ENCODE data around the gene ZC3H12C. TPM values are rescaled to one million over a fixed set of nuclear protein-coding genes. Genes with fewer than 3 reads are reported as not detected.

Gene ZC3H12C
- total and polyA plus RNA-seq, 4 donors: 3.4 to 27.1 (median 9.1) TPM

- DNase-seq (no peak), ATAC-seq (ENCODE audit: insufficient read depth, low FRiP score) (no peak)
- Histone ChIP-seq H3K36me3 (ENCODE audit: control insufficient read depth in 4 of 4, insufficient read depth in 4 of 4, low read length in 4 of 4) (no peaks in the 10 kb centered on the region), H3K9me3 (ENCODE audit: control insufficient read depth in 4 of 4, insufficient read depth in 3 of 4, low read length in 3 of 4) (peaks cover 0 to 4% (median 0%) of the 10 kb centered on the region in 4 donors), H3K4me3 (no peak overlapping the region), H3K27ac (ENCODE audit: low read depth in 1 of 2, low read length in 1 of 2) (no peak overlapping the region), H3K4me1 (ENCODE audit: control insufficient read depth in 5 of 5, insufficient read depth in 5 of 5, low read length in 5 of 5) (peaks cover 0 to 8% (median 0%) of the 10 kb centered on the region in 5 donors), H3K9ac (ENCODE audit: insufficient read depth in 1 of 2, low read length in 2 of 2) (no peak overlapping the region), H3K27me3 (ENCODE audit: control insufficient read depth in 3 of 3, insufficient read depth in 3 of 3, low read length in 2 of 3) (no peaks in the 10 kb centered on the region)
- WGBS, 2 donors: 73 to 84% methylated on average over 1 of the region's 1 CpG
- TF ChIP-seq CTCF (IDR thresholded peaks at IDR 0.05; ENCODE audit: control extremely low read depth, extremely low read depth): no peak
Measured at GRCh38 chr11:110077346-110077745, 15.8 kb upstream of the ZC3H12C start.

- Histone ChIP-seq H3K27me3 (ENCODE audit: control insufficient read depth in 3 of 3, insufficient read depth in 3 of 3, low read length in 2 of 3) (no peaks in the 10 kb centered on the region), H3K4me3 (no peak overlapping the region), H3K4me1 (ENCODE audit: control insufficient read depth in 5 of 5, insufficient read depth in 5 of 5, low read length in 5 of 5) (peaks cover 0 to 8% (median 0%) of the 10 kb centered on the region in 5 donors), H3K9ac (ENCODE audit: insufficient read depth in 1 of 2, low read length in 2 of 2) (no peak overlapping the region), H3K36me3 (ENCODE audit: control insufficient read depth in 4 of 4, insufficient read depth in 4 of 4, low read length in 4 of 4) (no peaks in the 10 kb centered on the region), H3K27ac (ENCODE audit: low read depth in 1 of 2, low read length in 1 of 2) (no peak overlapping the region), H3K9me3 (ENCODE audit: control insufficient read depth in 4 of 4, insufficient read depth in 3 of 4, low read length in 3 of 4) (peaks cover 0 to 4% (median 0%) of the 10 kb centered on the region in 4 donors)
- TF ChIP-seq CTCF (IDR thresholded peaks at IDR 0.05; ENCODE audit: control extremely low read depth, extremely low read depth): no peak
- ATAC-seq (ENCODE audit: insufficient read depth, low FRiP score) (no peak), DNase-seq (no peak)
- WGBS, 2 donors: 70 to 73% methylated on average over 6 of the region's 6 CpGs
Measured at GRCh38 chr11:110077831-110078325, 15.3 kb upstream of the ZC3H12C start.

- Histone ChIP-seq H3K36me3 (ENCODE audit: control insufficient read depth in 4 of 4, insufficient read depth in 4 of 4, low read length in 4 of 4) (no peaks in the 10 kb centered on the region), H3K4me1 (ENCODE audit: control insufficient read depth in 5 of 5, insufficient read depth in 5 of 5, low read length in 5 of 5) (peaks cover 0 to 8% (median 0%) of the 10 kb centered on the region in 5 donors), H3K27me3 (ENCODE audit: control insufficient read depth in 3 of 3, insufficient read depth in 3 of 3, low read length in 2 of 3) (no peaks in the 10 kb centered on the region), H3K9me3 (ENCODE audit: control insufficient read depth in 4 of 4, insufficient read depth in 3 of 4, low read length in 3 of 4) (peaks cover 0 to 4% (median 0%) of the 10 kb centered on the region in 4 donors), H3K4me3 (no peak overlapping the region), H3K9ac (ENCODE audit: insufficient read depth in 1 of 2, low read length in 2 of 2) (no peak overlapping the region), H3K27ac (ENCODE audit: low read depth in 1 of 2, low read length in 1 of 2) (no peak overlapping the region)
- no peak for DNase-seq
- TF ChIP-seq CTCF (IDR thresholded peaks at IDR 0.05; ENCODE audit: control extremely low read depth, extremely low read depth): no peak
- WGBS, 2 donors: 98% methylated on average over 1 of the region's 1 CpG
- no peak for ATAC-seq (ENCODE audit: insufficient read depth, low FRiP score)
Measured at GRCh38 chr11:110078923-110079544, 14.2 kb upstream of the ZC3H12C start.
